Lower lobe of right lung (tissue), 2 donors: ENCODE measurements around the gene ISG15. TPM values are rescaled to one million over a fixed set of nuclear protein-coding genes. Genes with fewer than 3 reads are reported as not detected.
"Not testable (repeated sequence)": the region's sequence is repeated elsewhere in the genome, so short reads cannot be mapped to it uniquely, and the experiment has no call there.

Experiments
- ATAC-seq, 2 donors: fragments of 200-7000 bp; cut with Tn5 transposase; one replicate each; pipeline ENCODE4 v1.9.1; 2020 to 2022; ENCODE audit warnings: mild to moderate bottlenecking in 2 of 2, moderate library complexity in 2 of 2
- DNase-seq: peaks from one replicate; pipeline ENCODE4 v3.0.0-alpha.2; 2020
- H3K27ac ChIP-seq: fragments of 200-600 bp; one replicate; pipeline ENCODE4 v1.8.0; 2022
- H3K27me3 ChIP-seq: fragments of 200-600 bp; one replicate; pipeline ENCODE4 v1.8.0; 2022; ENCODE audit warnings: low read depth
- H3K36me3 ChIP-seq: fragments of 200-600 bp; one replicate; pipeline ENCODE4 v1.8.0; 2022; ENCODE audit warnings: mild to moderate bottlenecking
- H3K4me1 ChIP-seq: fragments of 200-600 bp; one replicate; pipeline ENCODE4 v1.8.0; 2022
- H3K4me3 ChIP-seq: fragments of 200-600 bp; one replicate; pipeline ENCODE4 v1.8.0; 2022; ENCODE audit warnings: mild to moderate bottlenecking
- H3K9me3 ChIP-seq: fragments of 200-600 bp; one replicate; pipeline ENCODE4 v1.8.0; 2022
- intact Hi-C: fragments of 100-400 bp; cut with DNase I; formaldehyde crosslinking; loops from one replicate; pipeline ENCODE4 v1.11.0; 2022
- total RNA-seq: library from RNA; stranded (reverse); fragmentation: NEBNext Ultra II Directional; extraction: Animal tissue kit (Norgen Biotek cat#: 25700); gene quantifications from one replicate; pipeline ENCODE4 v1.2.1, GENCODE V29; 2021
- TF ChIP-seq, protein P1 (sequence below): fragments of 200-600 bp; IDR thresholded peaks from one replicate; pipeline ENCODE4 v1.8.0; 2022; ENCODE audit warnings: antibody characterized with exemption, mild to moderate bottlenecking
- donor health status: DM: no; HTN: yes; CAD: no; lungs with severe emphysema.

ISG15 gene
- total RNA-seq, 1 donor from 2014 or later: 76.9 TPM

DNA sequence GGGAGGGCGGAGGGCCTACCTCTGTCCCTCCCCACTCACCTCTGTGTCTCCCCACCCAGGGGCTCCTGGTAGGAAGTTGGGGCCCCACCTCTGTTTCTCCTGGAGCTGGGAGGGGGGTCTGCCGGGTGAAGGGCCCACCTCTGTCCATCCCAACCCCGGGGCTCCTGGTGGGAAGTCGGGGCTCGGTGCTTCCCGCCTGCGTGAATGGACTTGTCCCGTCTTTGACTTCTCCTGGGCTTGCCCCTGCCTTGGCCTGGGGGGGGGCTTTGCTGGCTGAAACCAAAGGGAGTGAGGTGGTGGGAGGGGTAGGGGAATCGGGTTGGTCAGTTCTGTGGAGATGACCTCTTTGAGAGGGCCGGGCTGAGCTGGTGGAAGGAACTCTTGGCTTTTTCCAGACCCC, 12.4 kb downstream of the ISG15 start:
- TF ChIP-seq, protein P1, sequence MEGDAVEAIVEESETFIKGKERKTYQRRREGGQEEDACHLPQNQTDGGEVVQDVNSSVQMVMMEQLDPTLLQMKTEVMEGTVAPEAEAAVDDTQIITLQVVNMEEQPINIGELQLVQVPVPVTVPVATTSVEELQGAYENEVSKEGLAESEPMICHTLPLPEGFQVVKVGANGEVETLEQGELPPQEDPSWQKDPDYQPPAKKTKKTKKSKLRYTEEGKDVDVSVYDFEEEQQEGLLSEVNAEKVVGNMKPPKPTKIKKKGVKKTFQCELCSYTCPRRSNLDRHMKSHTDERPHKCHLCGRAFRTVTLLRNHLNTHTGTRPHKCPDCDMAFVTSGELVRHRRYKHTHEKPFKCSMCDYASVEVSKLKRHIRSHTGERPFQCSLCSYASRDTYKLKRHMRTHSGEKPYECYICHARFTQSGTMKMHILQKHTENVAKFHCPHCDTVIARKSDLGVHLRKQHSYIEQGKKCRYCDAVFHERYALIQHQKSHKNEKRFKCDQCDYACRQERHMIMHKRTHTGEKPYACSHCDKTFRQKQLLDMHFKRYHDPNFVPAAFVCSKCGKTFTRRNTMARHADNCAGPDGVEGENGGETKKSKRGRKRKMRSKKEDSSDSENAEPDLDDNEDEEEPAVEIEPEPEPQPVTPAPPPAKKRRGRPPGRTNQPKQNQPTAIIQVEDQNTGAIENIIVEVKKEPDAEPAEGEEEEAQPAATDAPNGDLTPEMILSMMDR: no peak
- no peak overlapping the region for H3K4me3 ChIP-seq
- ATAC-seq: no peak
- DNase-seq: no peak
- H3K4me1 ChIP-seq: peaks cover 49% of the 10 kb centered on the region
- no peaks in the 10 kb centered on the region for H3K9me3 ChIP-seq
- no peaks in the 10 kb centered on the region for H3K36me3 ChIP-seq
- H3K27me3 ChIP-seq: no peaks in the 10 kb centered on the region
- H3K27ac ChIP-seq: no peak overlapping the region
- intact Hi-C loops: no loop called here

DNA sequence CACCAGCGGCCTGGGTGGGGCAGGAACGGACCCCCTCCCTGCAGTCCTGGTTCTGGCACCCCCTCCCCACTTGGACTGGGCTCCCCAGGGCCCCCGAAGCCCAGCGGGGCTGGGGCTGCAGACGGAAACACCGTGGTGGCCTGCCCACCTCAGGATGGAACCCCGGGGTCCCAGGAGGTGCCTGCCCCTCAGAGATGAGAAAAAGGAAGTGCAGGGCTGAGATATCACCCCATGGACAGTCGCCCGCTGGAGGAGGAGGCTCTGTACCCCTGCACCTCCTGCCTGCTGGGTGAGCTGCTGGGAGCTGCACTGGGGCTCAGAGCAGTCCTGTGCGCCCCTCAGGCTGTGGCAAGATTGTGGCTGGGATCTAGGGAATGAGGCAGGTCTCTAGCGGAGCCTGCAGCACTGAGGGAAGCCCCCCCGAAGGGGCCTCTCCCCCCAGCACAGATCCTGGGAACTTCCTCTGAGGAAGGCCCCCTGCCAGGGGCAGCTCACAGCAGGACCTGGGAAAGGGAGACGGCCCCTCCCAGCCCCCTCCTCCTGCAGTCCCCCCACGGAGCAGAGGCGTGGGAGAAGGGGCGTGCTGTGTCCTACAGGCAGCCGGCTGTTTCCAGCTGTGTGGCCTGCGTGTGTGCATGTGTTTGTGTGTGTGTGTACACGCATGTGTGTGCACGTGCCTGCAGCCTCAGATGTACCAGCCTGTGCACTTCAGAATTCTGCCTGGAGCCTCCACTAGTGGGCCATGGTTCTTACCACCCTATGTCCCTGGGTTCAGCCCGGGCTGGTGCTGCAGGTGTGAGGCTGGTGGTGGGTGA, 13.5 kb downstream of the ISG15 start:
- no peak for DNase-seq
- intact Hi-C loops: no loop called here
- no peak for ATAC-seq
- H3K27me3 ChIP-seq: peaks cover 4% of the 10 kb centered on the region
- H3K9me3 ChIP-seq: no peaks in the 10 kb centered on the region
- TF ChIP-seq, protein P1: no peak
- no peaks in the 10 kb centered on the region for H3K36me3 ChIP-seq
- no peak overlapping the region for H3K4me3 ChIP-seq
- peaks cover 38% of the 10 kb centered on the region for H3K4me1 ChIP-seq
- no peak overlapping the region for H3K27ac ChIP-seq

DNA sequence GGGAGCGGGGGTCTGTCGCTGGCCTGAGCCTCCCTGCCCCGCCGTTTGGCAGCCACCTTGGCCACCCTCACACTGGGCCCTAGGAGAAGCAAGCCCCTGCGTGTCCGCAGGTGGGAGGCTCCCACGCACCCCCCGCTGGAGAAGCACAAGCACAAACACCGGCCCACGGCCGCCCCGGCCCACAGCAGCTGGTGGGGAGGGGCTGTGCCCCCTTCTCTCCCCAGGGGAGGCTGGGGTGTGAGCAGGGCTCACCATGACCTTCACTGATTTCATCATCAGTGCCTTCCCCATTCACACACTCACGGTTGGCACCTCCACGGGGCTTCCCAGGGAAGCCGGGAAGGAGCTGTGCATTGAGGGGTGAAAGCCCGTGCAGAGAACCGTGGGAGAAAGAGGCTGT, 14.5 kb downstream of the ISG15 start:
- Histone ChIP-seq H3K27ac (no peak overlapping the region), H3K4me1 (peaks cover 42% of the 10 kb centered on the region), H3K4me3 (no peak overlapping the region), H3K27me3 (peaks cover 10% of the 10 kb centered on the region), H3K36me3 (no peaks in the 10 kb centered on the region), H3K9me3 (no peaks in the 10 kb centered on the region)
- TF ChIP-seq, protein P1: no peak
- intact Hi-C loops: no loop called here
- DNase-seq (no peak), ATAC-seq (no peak)

DNA sequence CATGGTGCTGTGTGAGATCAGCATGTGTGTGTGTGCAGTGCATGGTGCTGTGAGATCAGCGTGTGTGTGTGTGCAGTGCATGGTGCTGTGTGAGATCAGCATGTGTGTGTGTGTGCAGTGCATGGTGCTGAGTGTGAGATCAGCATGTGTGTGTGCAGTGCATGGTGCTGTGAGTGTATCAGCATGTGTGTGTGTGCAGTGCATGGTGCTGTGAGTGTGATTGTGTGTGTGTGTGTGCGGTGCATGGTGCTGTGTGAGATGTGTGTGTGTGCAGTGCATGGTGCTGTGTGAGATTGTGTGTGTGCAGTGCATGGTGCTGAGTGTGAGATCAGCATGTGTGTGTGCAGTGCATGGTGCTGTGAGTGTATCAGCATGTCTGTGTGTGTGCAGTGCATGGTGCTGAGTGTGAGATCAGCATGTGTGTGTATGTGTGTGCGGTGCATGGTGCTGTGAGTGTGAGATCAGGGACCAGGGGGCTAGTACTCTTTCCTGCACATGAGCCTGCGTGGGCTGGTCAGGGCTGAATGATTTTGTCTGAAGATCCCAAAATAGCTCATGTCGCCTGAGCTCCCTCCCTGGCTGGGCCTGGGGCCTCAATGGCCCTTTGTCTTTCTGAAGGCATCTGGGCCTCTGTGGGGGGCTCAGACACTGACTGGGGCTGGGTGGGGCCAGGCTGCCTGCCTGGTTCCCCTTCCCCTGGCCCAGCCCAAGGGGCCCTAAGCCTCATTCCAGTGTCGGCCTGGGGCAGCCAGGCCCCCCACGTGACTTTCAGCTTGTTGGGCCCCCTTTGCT, 17.8 kb downstream of the ISG15 start:
- intact Hi-C loops, ATAC-seq, H3K4me3 ChIP-seq, H3K9me3 ChIP-seq, H3K36me3 ChIP-seq, H3K27ac ChIP-seq, DNase-seq: not testable (repeated sequence)
- H3K4me1 ChIP-seq: peaks cover 20% of the 10 kb centered on the region
- H3K27me3 ChIP-seq: peaks cover 28% of the 10 kb centered on the region

DNA sequence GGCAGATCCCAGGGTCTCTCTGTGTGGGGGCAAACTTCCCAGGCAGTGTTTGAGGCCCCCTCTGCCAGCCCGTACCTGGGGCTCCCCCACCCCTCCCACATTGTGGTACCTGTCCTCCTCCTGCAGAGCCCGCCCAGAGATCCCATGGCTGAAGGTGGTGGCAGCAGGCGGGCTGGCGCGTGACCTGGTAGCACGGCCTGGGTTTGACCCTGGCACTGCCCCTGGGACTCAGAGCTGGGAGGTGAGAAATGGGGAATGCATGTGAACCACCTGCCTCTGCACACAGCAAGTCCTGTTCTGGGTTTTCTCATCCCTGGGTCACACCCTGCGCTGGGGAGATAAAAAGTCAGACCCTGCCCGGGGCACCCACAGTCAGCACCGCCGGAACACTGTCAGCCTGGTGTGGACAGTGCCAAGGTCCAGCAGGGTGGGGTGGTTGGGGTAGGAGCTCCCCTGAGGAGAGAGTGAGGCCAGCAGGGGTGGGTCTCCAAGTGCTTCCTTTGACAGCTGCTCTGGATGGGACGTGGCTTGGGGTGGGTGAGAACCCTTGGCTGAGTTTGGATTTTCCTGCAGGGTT, 18.4 kb downstream of the ISG15 start:
- Histone ChIP-seq H3K4me1 (peaks cover 13% of the 10 kb centered on the region), H3K27ac (no peak overlapping the region), H3K4me3 (no peak overlapping the region), H3K9me3 (no peaks in the 10 kb centered on the region), H3K27me3 (peaks cover 28% of the 10 kb centered on the region), H3K36me3 (no peaks in the 10 kb centered on the region)
- intact Hi-C loops: no loop called here
- DNase-seq (no peak), ATAC-seq (no peak)
- TF ChIP-seq, protein P1: no peak
